NCI-H2107 treated with DMSO at 0.1 percent for 48 hours (cell line): ENCODE measurements around the gene CKAP2.
"Not testable (repeated sequence)": the region's sequence is repeated elsewhere in the genome, so short reads cannot be mapped to it uniquely, and the experiment has no call there.

Source experiments
- DNase-seq: peaks from one replicate; lab custom pipeline; 2025; ENCODE audit not compliant: unreplicated experiment; lab: John Stamatoyannopoulos, UW

The CKAP2 gene

GRCh38 chr13:52451135-52451804 is 4.0 kb upstream of the CKAP2 start:
- no peak for DNase-seq

- no peak for DNase-seq
Measured at GRCh38 chr13:52452470-52452869, 2.8 kb upstream of the CKAP2 start.

DNA sequence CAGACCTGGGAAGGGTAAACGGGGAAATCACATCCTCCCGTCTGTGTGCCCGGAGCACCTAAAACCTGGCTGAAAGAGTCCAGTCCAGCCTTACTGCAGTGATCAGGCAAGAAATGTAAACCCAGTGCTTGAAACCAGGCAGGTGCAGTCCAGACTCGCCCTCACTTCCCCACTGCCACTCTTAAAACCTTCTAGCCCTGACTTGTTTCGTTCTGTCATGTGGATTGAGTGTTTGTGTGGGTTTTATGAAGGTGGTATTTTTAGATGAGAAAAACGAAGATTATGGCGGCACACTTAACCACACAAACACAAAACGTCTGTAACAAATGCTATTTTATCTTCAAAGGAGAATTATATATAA is 839 bp upstream of the CKAP2 start:
- peak; percentile 70 for DNase-seq

DNA sequence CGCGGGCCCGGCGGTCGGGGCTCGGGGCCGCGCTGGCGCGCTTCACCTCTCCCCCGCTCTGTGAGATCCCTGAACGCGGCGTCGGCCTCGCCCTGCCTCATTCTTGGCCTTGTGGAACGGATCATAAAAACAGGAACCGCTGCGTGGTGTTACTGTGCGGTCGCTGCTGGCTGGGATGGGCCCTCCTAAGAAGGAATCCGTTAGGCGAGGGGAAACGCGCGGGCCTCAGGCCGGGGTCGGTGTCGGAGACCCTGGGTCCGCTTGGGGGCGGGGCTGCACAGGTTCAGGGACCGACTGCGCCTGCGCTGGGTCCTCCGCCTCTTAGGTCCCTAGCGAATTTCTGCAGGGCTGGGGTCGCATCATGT is 381 bp downstream of the CKAP2 start:
- DNase-seq, result peak; percentile 25

GRCh38 chr13:52459668-52460067 is 4.4 kb downstream of the CKAP2 start:
- no peak for DNase-seq

DNA sequence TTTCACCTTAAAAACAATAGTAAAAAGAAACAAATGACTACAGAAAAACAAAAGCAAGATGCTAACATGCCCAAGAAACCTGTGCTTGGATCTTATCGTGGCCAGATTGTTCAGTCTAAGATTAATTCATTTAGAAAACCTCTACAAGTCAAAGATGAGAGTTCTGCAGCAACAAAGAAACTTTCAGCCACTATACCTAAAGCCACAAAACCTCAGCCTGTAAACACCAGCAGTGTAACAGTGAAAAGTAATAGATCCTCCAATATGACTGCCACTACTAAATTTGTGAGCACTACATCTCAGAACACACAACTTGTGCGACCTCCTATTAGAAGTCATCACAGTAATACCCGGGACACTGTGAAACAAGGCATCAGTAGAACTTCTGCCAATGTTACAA is 6.0 kb downstream of the CKAP2 start:
- no peak for DNase-seq

GRCh38 chr13:52463526-52463925 is 8.2 kb downstream of the CKAP2 start:
- no peak for DNase-seq

- DNase-seq, result not testable (repeated sequence)
Measured at GRCh38 chr13:52468487-52468886, 13.2 kb downstream of the CKAP2 start.

- not testable (repeated sequence) for DNase-seq
Measured at GRCh38 chr13:52480677-52481428, 25.6 kb downstream of the CKAP2 start.

GRCh38 chr13:52487078-52487477 is 31.8 kb downstream of the CKAP2 start:
- not testable (repeated sequence) for DNase-seq

DNA sequence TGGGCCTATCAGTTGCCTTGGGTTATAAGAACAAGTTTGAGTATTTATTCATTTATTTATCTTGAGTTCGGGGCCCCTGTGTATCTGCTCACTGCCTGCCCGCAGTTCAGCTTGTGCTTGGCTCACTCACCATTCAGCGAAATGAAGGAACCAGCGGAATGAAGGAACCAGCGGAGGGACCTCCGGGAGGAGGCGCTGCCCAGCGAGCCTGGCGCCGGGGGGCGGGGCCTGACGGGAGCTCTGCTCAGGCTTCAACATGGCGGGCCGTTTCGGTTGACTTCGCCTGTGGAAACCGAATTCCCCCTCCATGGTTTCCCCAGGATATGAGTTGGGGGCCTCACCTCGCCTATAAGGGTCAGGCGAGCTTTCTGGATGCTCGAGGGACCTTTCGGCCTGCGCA is 33.5 kb downstream of the CKAP2 start:
- not testable (repeated sequence) for DNase-seq

DNA sequence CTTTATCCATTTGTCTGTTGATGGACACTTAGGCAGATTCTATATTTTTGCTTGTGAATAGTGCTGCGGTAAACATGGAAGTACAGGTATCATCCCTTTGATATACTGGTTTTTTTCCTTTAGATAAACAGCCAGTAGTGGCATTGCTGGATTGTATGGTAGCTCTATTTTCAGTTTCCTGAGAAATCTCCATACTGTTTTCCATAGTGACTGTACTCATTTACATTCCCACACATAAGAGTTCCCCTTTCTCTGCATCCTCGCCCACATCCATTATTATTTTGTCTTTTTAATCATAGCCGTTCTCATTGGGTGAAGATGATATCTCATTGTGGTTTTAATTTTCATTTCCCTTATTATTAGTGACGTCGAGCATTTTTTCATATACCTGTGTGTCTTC is 35.7 kb downstream of the CKAP2 start:
- not testable (repeated sequence) for DNase-seq

- DNase-seq, result not testable (repeated sequence)
Measured at GRCh38 chr13:52494241-52494640, 39.0 kb downstream of the CKAP2 start.

GRCh38 chr13:52497979-52498378 is 42.7 kb downstream of the CKAP2 start:
- DNase-seq, result not testable (repeated sequence)

- not testable (repeated sequence) for DNase-seq
Measured at GRCh38 chr13:52502277-52502676, 47.0 kb downstream of the CKAP2 start.

GRCh38 chr13:52505843-52506242 is 50.6 kb downstream of the CKAP2 start:
- DNase-seq, result not testable (repeated sequence)

DNA sequence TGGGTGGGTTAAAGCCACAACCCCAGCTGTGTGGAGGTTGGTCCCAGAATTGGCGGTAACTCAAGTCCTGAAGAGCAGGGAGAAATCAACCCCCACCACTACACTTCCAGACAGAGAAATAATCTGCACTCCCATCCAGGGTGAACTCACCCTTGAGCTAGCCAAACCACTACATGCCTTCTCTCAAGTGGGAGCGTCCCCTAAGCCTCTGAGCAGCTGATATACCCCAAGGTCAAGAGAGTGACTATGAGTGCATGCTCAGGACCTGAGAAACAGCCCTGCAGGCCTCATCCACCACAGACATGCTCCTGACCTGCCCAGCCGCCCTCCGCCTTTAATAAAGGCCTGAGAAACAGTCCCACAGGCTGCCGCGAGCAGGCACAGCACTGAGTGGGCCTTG is 54.3 kb downstream of the CKAP2 start:
- not testable (repeated sequence) for DNase-seq

- not testable (repeated sequence) for DNase-seq
Measured at GRCh38 chr13:52510221-52510797, 55.0 kb downstream of the CKAP2 start.

DNA sequence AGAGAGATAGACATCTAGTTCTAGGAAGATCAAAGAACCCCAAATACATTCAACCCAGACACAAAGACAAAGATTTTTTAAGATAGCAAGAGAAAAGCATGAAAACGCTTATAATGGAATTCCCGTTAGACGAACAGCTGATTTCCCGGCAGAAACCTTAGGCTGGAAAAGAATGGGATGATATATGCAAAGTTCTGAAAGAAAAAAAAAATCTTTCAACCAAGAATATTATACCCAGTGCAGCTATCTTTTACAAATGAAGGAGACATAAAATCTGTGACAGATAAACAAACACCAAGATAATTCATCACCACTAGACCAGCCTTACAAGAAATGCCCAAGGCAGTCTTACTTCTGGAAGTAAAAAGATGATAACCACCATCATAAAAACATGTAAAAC is 56.3 kb downstream of the CKAP2 start:
- DNase-seq, result not testable (repeated sequence)

DNA sequence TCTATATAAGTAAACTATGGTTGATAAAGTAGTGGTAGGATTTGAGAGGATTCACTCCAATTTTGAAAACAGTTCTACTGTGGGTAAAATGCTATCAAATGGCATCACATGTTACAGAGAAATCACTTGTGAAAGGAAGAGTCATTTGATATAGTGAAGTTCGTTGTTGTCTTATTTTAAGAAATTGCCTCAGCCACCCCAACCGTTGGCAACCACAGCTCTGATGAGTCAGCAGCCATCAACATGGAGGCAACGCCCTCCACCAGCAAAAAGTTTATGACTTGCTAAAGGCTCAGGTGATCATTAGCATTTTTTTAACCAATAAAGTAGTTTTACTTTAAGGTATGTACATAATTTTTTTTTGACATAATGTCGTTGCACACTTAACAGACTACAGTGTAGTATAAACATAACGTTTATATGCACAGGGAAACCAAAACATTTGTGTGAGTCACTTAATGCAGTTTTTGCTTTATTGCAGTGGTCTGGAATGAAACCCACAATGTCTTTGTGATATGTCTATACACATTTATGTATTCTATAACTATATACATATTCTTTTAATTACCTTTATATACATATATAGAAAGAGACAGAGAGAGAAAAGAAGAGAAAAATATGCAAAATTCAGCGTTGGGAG is 58.8 kb downstream of the CKAP2 start:
- not testable (repeated sequence) for DNase-seq

- not testable (repeated sequence) for DNase-seq
Measured at GRCh38 chr13:52523323-52523722, 68.0 kb downstream of the CKAP2 start.
